Loucy (cell line): ENCODE data around the gene ADGRG1.

Source experiments
- H2AFZ ChIP-seq: fragments of 200-600 bp; sonication (generic); 2 replicates; pipeline ENCODE4 v1.6.0; 2016; ENCODE audit warnings: antibody characterized with exemption, mild to moderate bottlenecking, low read length, moderate library complexity
- H3F3A ChIP-seq: fragments of 200-600 bp; 2 replicates; pipeline ENCODE4 v1.6.0; 2016; ENCODE audit warnings: antibody characterized with exemption, low read depth, mild to moderate bottlenecking
- H3K27me3 ChIP-seq: fragments of 200-600 bp; sonication (generic); 2 replicates; pipeline ENCODE4 v1.6.1; 2014; ENCODE audit warnings: low read length, mild to moderate bottlenecking; ENCODE audit not compliant: insufficient read depth, poor library complexity, severe bottlenecking
- H3K36me3 ChIP-seq: fragments of 200-600 bp; sonication (generic); 2 replicates; pipeline ENCODE4 v1.6.1; 2016; ENCODE audit warnings: low read length; ENCODE audit not compliant: insufficient read depth
- H3K4me1 ChIP-seq: fragments of 200-600 bp; sonication (generic); 2 replicates; pipeline ENCODE4 v1.5.1; 2014; ENCODE audit warnings: low read length, mild to moderate bottlenecking; ENCODE audit not compliant: insufficient read depth, poor library complexity, severe bottlenecking
- H3K4me2 ChIP-seq: fragments of 200-600 bp; sonication (generic); 2 replicates; pipeline ENCODE4 v1.6.0; 2014; ENCODE audit warnings: antibody characterized with exemption, low read length, low read depth, mild to moderate bottlenecking; ENCODE audit not compliant: poor library complexity, severe bottlenecking
- H3K4me3 ChIP-seq: fragments of 200-600 bp; sonication (generic); 2 replicates; pipeline ENCODE4 v1.5.1; 2014; ENCODE audit warnings: low read length, mild to moderate bottlenecking, mixed read lengths; ENCODE audit not compliant: poor library complexity, severe bottlenecking
- H3K79me2 ChIP-seq: fragments of 200-600 bp; sonication (generic); 2 replicates; pipeline ENCODE4 v1.6.1; 2014; ENCODE audit warnings: low read length; ENCODE audit not compliant: insufficient read depth
- H3K9ac ChIP-seq: fragments of 200-600 bp; sonication (generic); 2 replicates; pipeline ENCODE4 v1.6.0; 2014; ENCODE audit warnings: mild to moderate bottlenecking, low read depth, low read length, moderate library complexity; ENCODE audit not compliant: poor library complexity, severe bottlenecking
- H3K9me2 ChIP-seq: fragments of 200-600 bp; sonication (generic); replicated peaks from 2 replicates; pipeline ENCODE4 v1.6.1; 2016; ENCODE audit warnings: low read depth, low read length, mixed read lengths
- H3K9me3 ChIP-seq: fragments of 200-600 bp; sonication (generic); 2 replicates; pipeline ENCODE4 v1.6.1; 2014; ENCODE audit warnings: mild to moderate bottlenecking, antibody characterized with exemption, low read length, low read depth; ENCODE audit not compliant: insufficient read depth
- H4K20me1 ChIP-seq: fragments of 200-600 bp; sonication (generic); 2 replicates; pipeline ENCODE4 v1.6.0; 2014; ENCODE audit warnings: antibody characterized with exemption, low read length, mild to moderate bottlenecking; ENCODE audit not compliant: insufficient read depth, poor library complexity, severe bottlenecking
- CTCF ChIP-seq: fragments of 200-600 bp; sonication (generic); conservative IDR thresholded peaks from 2 replicates; pipeline ENCODE4 v1.5.1; 2014; ENCODE audit warnings: mild to moderate bottlenecking, antibody characterized with exemption, low read length
- EZH2phosphoT487 ChIP-seq: fragments of 200-600 bp; IDR thresholded peaks from 2 replicates; pipeline ENCODE4 v1.6.1; 2018; ENCODE audit warnings: antibody characterized with exemption, mild to moderate bottlenecking, moderate library complexity, borderline replicate concordance

The ADGRG1 gene

GRCh38 chr16:57661936-57662906 lies 33.8 kb downstream of the ADGRG1 start:
- Histone ChIP-seq H3K79me2 (no peaks in the 10 kb centered on the region), H2AFZ (no peak overlapping the region), H3K27me3 (no peaks in the 10 kb centered on the region), H3K4me2 (no peak overlapping the region), H3K36me3 (no peaks in the 10 kb centered on the region), H3K4me3 (no peak overlapping the region), H4K20me1 (no peaks in the 10 kb centered on the region), H3K4me1 (peaks cover 7% of the 10 kb centered on the region), H3K9me3 (no peaks in the 10 kb centered on the region), H3K9me2 (no peaks in the 10 kb centered on the region), H3F3A (no peaks in the 10 kb centered on the region), H3K9ac (no peak overlapping the region)
- TF ChIP-seq CTCF (no peak), EZH2phosphoT487 (no peak)

- Histone ChIP-seq H3K9me2 (no peaks in the 10 kb centered on the region), H3F3A (no peaks in the 10 kb centered on the region), H2AFZ (no peak overlapping the region), H3K4me1 (peaks cover 19% of the 10 kb centered on the region), H3K36me3 (no peaks in the 10 kb centered on the region), H3K4me2 (no peak overlapping the region), H3K79me2 (no peaks in the 10 kb centered on the region), H4K20me1 (no peaks in the 10 kb centered on the region), H3K9me3 (no peaks in the 10 kb centered on the region), H3K27me3 (no peaks in the 10 kb centered on the region), H3K4me3 (no peak overlapping the region), H3K9ac (peak overlapping the region; percentile 6)
- TF ChIP-seq EZH2phosphoT487 (no peak), CTCF (no peak)
These were observed 35.0 kb downstream of the ADGRG1 start for GRCh38 chr16:57663436-57663835.

GRCh38 chr16:57663917-57664661 lies 35.7 kb downstream of the ADGRG1 start:
- no peaks in the 10 kb centered on the region for H3K9me3 ChIP-seq
- TF ChIP-seq CTCF = 0 out of 2 replicates have a peak, but pooled peaks have one; percentile 37
- no peak for TF ChIP-seq EZH2phosphoT487
- no peaks in the 10 kb centered on the region for H3K9me2 ChIP-seq
- no peaks in the 10 kb centered on the region for H3K27me3 ChIP-seq
- H2AFZ ChIP-seq = no peak overlapping the region
- H3K36me3 ChIP-seq = no peaks in the 10 kb centered on the region
- no peaks in the 10 kb centered on the region for H3K79me2 ChIP-seq
- peak overlapping the region; percentile 6 for H3K9ac ChIP-seq
- peaks cover 26% of the 10 kb centered on the region for H3K4me1 ChIP-seq
- H3F3A ChIP-seq = no peaks in the 10 kb centered on the region
- H3K4me2 ChIP-seq = no peak overlapping the region
- H4K20me1 ChIP-seq = no peaks in the 10 kb centered on the region
- H3K4me3 ChIP-seq = no peak overlapping the region
